Liver (tissue), 3 donors: Measurements from ENCODE around the gene IL21R.

ENCODE experiments used
- RXRA ChIP-seq, 2 donors: IDR thresholded peaks; 2 replicates each; pipeline ENCODE4 v1.6.1; 2017 to 2018; ENCODE audit warnings: antibody characterized with exemption in 2 of 2, mild to moderate bottlenecking in 1 of 2
- SP1 ChIP-seq: IDR thresholded peaks from 2 replicates; pipeline ENCODE4 v1.6.1; 2018; ENCODE audit warnings: antibody characterized with exemption, mild to moderate bottlenecking
- TF ChIP-seq, protein P1 (sequence below): IDR thresholded peaks from 2 replicates; pipeline ENCODE4 v1.6.1; 2016; ENCODE audit warnings: antibody characterized with exemption
- TF ChIP-seq, protein P2 (sequence below): fragments of 150-350 bp; IDR thresholded peaks from 2 replicates; pipeline ENCODE4 v1.5.1; 2017; ENCODE audit warnings: improper control_type of control experiment, low read depth, low read length; ENCODE audit not compliant: missing input control
- donor health status: healthy.
- donor health status: healthy.

DNA sequence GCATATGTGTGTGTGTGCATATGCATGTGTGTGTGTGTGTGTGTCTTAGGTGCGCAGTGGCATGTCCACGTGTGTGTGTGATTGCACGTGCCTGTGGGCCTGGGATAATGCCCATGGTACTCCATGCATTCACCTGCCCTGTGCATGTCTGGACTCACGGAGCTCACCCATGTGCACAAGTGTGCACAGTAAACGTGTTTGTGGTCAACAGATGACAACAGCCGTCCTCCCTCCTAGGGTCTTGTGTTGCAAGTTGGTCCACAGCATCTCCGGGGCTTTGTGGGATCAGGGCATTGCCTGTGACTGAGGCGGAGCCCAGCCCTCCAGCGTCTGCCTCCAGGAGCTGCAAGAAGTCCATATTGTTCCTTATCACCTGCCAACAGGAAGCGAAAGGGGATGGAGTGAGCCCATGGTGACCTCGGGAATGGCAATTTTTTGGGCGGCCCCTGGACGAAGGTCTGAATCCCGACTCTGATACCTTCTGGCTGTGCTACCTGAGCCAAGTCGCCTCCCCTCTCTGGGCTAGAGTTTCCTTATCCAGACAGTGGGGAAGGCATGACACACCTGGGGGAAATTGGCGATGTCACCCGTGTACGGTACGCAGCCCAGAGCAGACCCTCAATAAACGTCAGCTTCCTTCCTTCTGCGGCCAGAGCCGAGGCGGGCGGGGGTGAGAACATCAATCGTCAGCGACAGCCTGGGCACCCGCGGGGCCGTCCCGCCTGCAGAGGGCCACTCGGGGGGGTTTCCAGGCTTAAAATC lies 47.6 kb downstream of the IL21R start:
- TF ChIP-seq, protein P1, sequence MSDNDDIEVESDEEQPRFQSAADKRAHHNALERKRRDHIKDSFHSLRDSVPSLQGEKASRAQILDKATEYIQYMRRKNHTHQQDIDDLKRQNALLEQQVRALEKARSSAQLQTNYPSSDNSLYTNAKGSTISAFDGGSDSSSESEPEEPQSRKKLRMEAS: no peak
- TF ChIP-seq SP1 (no peak), RXRA (IDR thresholded peaks at IDR 0.05) (no peak)
- TF ChIP-seq, protein P2, sequence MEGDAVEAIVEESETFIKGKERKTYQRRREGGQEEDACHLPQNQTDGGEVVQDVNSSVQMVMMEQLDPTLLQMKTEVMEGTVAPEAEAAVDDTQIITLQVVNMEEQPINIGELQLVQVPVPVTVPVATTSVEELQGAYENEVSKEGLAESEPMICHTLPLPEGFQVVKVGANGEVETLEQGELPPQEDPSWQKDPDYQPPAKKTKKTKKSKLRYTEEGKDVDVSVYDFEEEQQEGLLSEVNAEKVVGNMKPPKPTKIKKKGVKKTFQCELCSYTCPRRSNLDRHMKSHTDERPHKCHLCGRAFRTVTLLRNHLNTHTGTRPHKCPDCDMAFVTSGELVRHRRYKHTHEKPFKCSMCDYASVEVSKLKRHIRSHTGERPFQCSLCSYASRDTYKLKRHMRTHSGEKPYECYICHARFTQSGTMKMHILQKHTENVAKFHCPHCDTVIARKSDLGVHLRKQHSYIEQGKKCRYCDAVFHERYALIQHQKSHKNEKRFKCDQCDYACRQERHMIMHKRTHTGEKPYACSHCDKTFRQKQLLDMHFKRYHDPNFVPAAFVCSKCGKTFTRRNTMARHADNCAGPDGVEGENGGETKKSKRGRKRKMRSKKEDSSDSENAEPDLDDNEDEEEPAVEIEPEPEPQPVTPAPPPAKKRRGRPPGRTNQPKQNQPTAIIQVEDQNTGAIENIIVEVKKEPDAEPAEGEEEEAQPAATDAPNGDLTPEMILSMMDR: no peak
